Mesodermal cell (in vitro differentiated cells): ENCODE data around the gene PIK3C2G.

ENCODE experiments used
- H3K27ac ChIP-seq: 2 replicates; pipeline ENCODE4 v1.7.0; 2013; ENCODE audit warnings: mild to moderate bottlenecking, low read depth, low read length, moderate library complexity; ENCODE audit not compliant: severe bottlenecking
- H3K36me3 ChIP-seq: 2 replicates; pipeline ENCODE4 v1.7.1; 2013; ENCODE audit warnings: mild to moderate bottlenecking, low read length, moderate library complexity; ENCODE audit not compliant: control insufficient read depth, insufficient read depth
- H3K4me1 ChIP-seq: one replicate; pipeline ENCODE4 v1.7.1; 2013; ENCODE audit warnings: mild to moderate bottlenecking, low read length; ENCODE audit not compliant: insufficient read depth, control insufficient read depth, poor library complexity, severe bottlenecking
- H3K4me3 ChIP-seq: 2 replicates; pipeline ENCODE4 v1.7.0; 2013; ENCODE audit warnings: low read length, control low read depth, mild to moderate bottlenecking; ENCODE audit not compliant: insufficient read depth, poor library complexity, severe bottlenecking; ENCODE audit errors: extremely low read depth
- H3K9me3 ChIP-seq: 2 replicates; pipeline ENCODE4 v1.7.1; 2013; ENCODE audit warnings: mild to moderate bottlenecking, low read length, moderate library complexity; ENCODE audit not compliant: control insufficient read depth
- WGBS, 2 experiments: methylation state at CpG; one replicate each; pipeline ENCODE4 v1.1.5; 2013; ENCODE audit warnings: missing lambda C conversion rate in 2 of 2; ENCODE audit not compliant: insufficient coverage in 2 of 2; 5-methylcytosine and 5-hydroxymethylcytosine counted together

PIK3C2G gene

GRCh38 chr12:18653465-18653864 is 392.1 kb downstream of the PIK3C2G start:
- H3K9me3 ChIP-seq = no peaks in the 10 kb centered on the region
- no CpG with 5 or more reads among the region's 1 CpG for WGBS, 2 experiments
- H3K27ac ChIP-seq = no peak overlapping the region
- no peaks in the 10 kb centered on the region for H3K4me1 ChIP-seq
- no peaks in the 10 kb centered on the region for H3K36me3 ChIP-seq
- H3K4me3 ChIP-seq = no peak overlapping the region

GRCh38 chr12:18655351-18655750 is 394.0 kb downstream of the PIK3C2G start:
- WGBS, 2 experiments = no CpG with 5 or more reads among the region's 4 CpGs
- H3K4me1 ChIP-seq = no peaks in the 10 kb centered on the region
- no peak overlapping the region for H3K27ac ChIP-seq
- no peaks in the 10 kb centered on the region for H3K36me3 ChIP-seq
- no peaks in the 10 kb centered on the region for H3K9me3 ChIP-seq
- H3K4me3 ChIP-seq = no peak overlapping the region

- Histone ChIP-seq H3K4me3 (no peak overlapping the region), H3K9me3 (no peaks in the 10 kb centered on the region), H3K4me1 (no peaks in the 10 kb centered on the region), H3K27ac (no peak overlapping the region), H3K36me3 (no peaks in the 10 kb centered on the region)
- WGBS, 2 experiments = no CpG with 5 or more reads among the region's 2 CpGs
Measured at GRCh38 chr12:18658179-18658578, 396.9 kb downstream of the PIK3C2G start.

- H3K4me3 ChIP-seq = no peak overlapping the region
- H3K27ac ChIP-seq = no peak overlapping the region
- H3K36me3 ChIP-seq = no peaks in the 10 kb centered on the region
- H3K4me1 ChIP-seq = no peaks in the 10 kb centered on the region
- H3K9me3 ChIP-seq = no peaks in the 10 kb centered on the region
Measured at GRCh38 chr12:18658829-18659228, 397.5 kb downstream of the PIK3C2G start.

GRCh38 chr12:18676141-18676540 is 414.8 kb downstream of the PIK3C2G start:
- no peaks in the 10 kb centered on the region for H3K9me3 ChIP-seq

GRCh38 chr12:18676996-18677588 is 415.8 kb downstream of the PIK3C2G start:
- Histone ChIP-seq H3K4me1 (no peaks in the 10 kb centered on the region), H3K4me3 (no peak overlapping the region), H3K9me3 (no peaks in the 10 kb centered on the region), H3K36me3 (no peaks in the 10 kb centered on the region), H3K27ac (no peak overlapping the region)
- WGBS, 2 experiments = 79 to 94% methylated on average over 5 of the region's 5 CpGs

More at GRCh38 chr12:18676141-18676540, 414.8 kb downstream of the PIK3C2G start:
- no peak overlapping the region for H3K27ac ChIP-seq
- no peak overlapping the region for H3K4me3 ChIP-seq
- no peaks in the 10 kb centered on the region for H3K4me1 ChIP-seq
- H3K36me3 ChIP-seq = no peaks in the 10 kb centered on the region

GRCh38 chr12:18681818-18682217 is 420.5 kb downstream of the PIK3C2G start:
- H3K27ac ChIP-seq = no peak overlapping the region
- H3K4me1 ChIP-seq = no peaks in the 10 kb centered on the region
- no peaks in the 10 kb centered on the region for H3K9me3 ChIP-seq
- H3K36me3 ChIP-seq = no peaks in the 10 kb centered on the region
- no CpG with 5 or more reads among the region's 3 CpGs for WGBS, 2 experiments
- no peak overlapping the region for H3K4me3 ChIP-seq

GRCh38 chr12:18683327-18684013 is 422.2 kb downstream of the PIK3C2G start:
- Histone ChIP-seq H3K4me1 (no peaks in the 10 kb centered on the region), H3K4me3 (no peak overlapping the region), H3K9me3 (no peaks in the 10 kb centered on the region), H3K27ac (no peak overlapping the region), H3K36me3 (no peaks in the 10 kb centered on the region)
- WGBS, 2 experiments = no CpG with 5 or more reads among the region's 2 CpGs

GRCh38 chr12:18684430-18684829 is 423.1 kb downstream of the PIK3C2G start:
- no peak overlapping the region for H3K27ac ChIP-seq
- no peak overlapping the region for H3K4me3 ChIP-seq
- H3K4me1 ChIP-seq = no peaks in the 10 kb centered on the region
- no CpG with 5 or more reads among the region's 1 CpG for WGBS, 2 experiments
- no peaks in the 10 kb centered on the region for H3K9me3 ChIP-seq
- H3K36me3 ChIP-seq = no peaks in the 10 kb centered on the region

GRCh38 chr12:18689771-18690170 is 428.5 kb downstream of the PIK3C2G start:
- WGBS, 2 experiments = 71 to 100% methylated on average over 2 to 3 of the region's 3 CpGs
- Histone ChIP-seq H3K4me3 (no peak overlapping the region), H3K36me3 (no peaks in the 10 kb centered on the region), H3K9me3 (no peaks in the 10 kb centered on the region), H3K27ac (no peak overlapping the region), H3K4me1 (peaks cover 5% of the 10 kb centered on the region)

GRCh38 chr12:18690653-18691052 is 429.3 kb downstream of the PIK3C2G start:
- Histone ChIP-seq H3K27ac (no peak overlapping the region), H3K4me3 (no peak overlapping the region)

More at GRCh38 chr12:18690653-18691052, 429.3 kb downstream of the PIK3C2G start:
- peaks cover 5% of the 10 kb centered on the region for H3K4me1 ChIP-seq
- 89 to 100% methylated on average over 3 to 4 of the region's 4 CpGs for WGBS, 2 experiments
- no peaks in the 10 kb centered on the region for H3K9me3 ChIP-seq
- H3K36me3 ChIP-seq = no peaks in the 10 kb centered on the region
